Right lobe of liver (tissue), 6 donors: ENCODE measurements around the gene LIX1. TPM values are rescaled to one million over a fixed set of nuclear protein-coding genes. Genes with fewer than 3 reads are reported as not detected.

Source experiments
- ATAC-seq, 4 donors: fragments of 200-7000 bp; cut with Tn5 transposase; one replicate each; pipeline ENCODE4 v1.9.1; 2020; ENCODE audit warnings: mild to moderate bottlenecking in 4 of 4, moderate library complexity in 4 of 4
- DNase-seq, 3 donors: peaks; one replicate each; pipeline ENCODE4 v3.0.0-alpha.2; 2020
- H3K27ac ChIP-seq, 3 donors: fragments of 200-600 bp; one replicate each; pipeline ENCODE4 v1.8.0; 2022
- H3K27me3 ChIP-seq, 2 donors: fragments of 200-600 bp; one replicate each; pipeline ENCODE4 v1.8.0; 2022
- H3K36me3 ChIP-seq, 4 donors: fragments of 200-600 bp; sonication (generic) in 1 of 4; one replicate each; pipeline versions ENCODE4 v1.5.1 to v1.8.0; 2017 to 2022; ENCODE audit warnings: control low read depth in 1 of 4
- H3K4me1 ChIP-seq, 4 donors: fragments of 200-600 bp; sonication (generic) in 1 of 4; one replicate each; pipeline versions ENCODE4 v1.5.1 to v1.8.0; 2017 to 2022; ENCODE audit warnings: control low read depth in 1 of 4
- H3K4me3 ChIP-seq, 3 donors: fragments of 200-600 bp; one replicate each; pipeline ENCODE4 v1.8.0; 2022
- H3K9me3 ChIP-seq, 4 donors: fragments of 200-600 bp; sonication (generic) in 1 of 4; one replicate each; pipeline versions ENCODE4 v1.5.1 to v1.8.0; 2017 to 2022; ENCODE audit warnings: control low read depth in 1 of 4
- CTCF ChIP-seq, 4 donors: fragments of 200-600 bp in 3 of 4; fragments of 450-650 bp in 1 of 4; IDR thresholded peaks; one replicate each; pipeline versions ENCODE4 v1.5.1 to v1.8.0; 2016 to 2022; ENCODE audit warnings: antibody characterized with exemption in 4 of 4, mild to moderate bottlenecking in 2 of 4
- POLR2A ChIP-seq: fragments of 450-650 bp; IDR thresholded peaks from one replicate; pipeline ENCODE4 v1.6.1; 2017; ENCODE audit warnings: antibody characterized with exemption, mild to moderate bottlenecking
- WGBS: methylation state at CpG from one replicate; pipeline ENCODE4 v1.1.6; 2018; ENCODE audit warnings: low coverage, low lambda C conversion rate; ENCODE audit not compliant: insufficient coverage; ENCODE audit errors: missing lambda C conversion rate; 5-methylcytosine and 5-hydroxymethylcytosine counted together
- intact Hi-C, 2 donors: fragments of 100-400 bp; cut with DNase I; formaldehyde crosslinking; loops; one replicate each; pipeline versions ENCODE4 v1.11.2 to v1.14.1; 2022
- total RNA-seq, 6 experiments: library from RNA; depleted of rRNA in 2 of 6; stranded (reverse); fragments of >200 nt in 2 of 6; fragmentation: NEBNext Ultra II Directional in 3 of 6; extraction: Animal tissue kit (Norgen Biotek cat#: 25700) in 3 of 6; gene quantifications; one replicate each; pipeline versions ENCODE4 v1.1.0 to v1.2.4, GENCODE V29; 2016 to 2023
- donor health status: DM: no; HTN: yes; CAD: no.
- donor health status: DM: no; HTN: no; CAD: no.
- donor health status: DM: no; HTN: no; CAD: no.
- donor health status: DM: no; HTN: yes; CAD: no.
- donor health status: DM: no; HTN: yes; CAD: no.

LIX1 gene
- total RNA-seq, 6 experiments from 2014 or later = not detected

- DNase-seq (no peak), ATAC-seq (no peak)
- no peaks in the 10 kb centered on the region for H3K9me3 ChIP-seq
- no peaks in the 10 kb centered on the region for H3K4me1 ChIP-seq
- H3K27ac ChIP-seq = no peak overlapping the region
- TF ChIP-seq POLR2A (no peak), CTCF (IDR thresholded peaks at IDR 0.05) (no peak)
- intact Hi-C loops = no loop called here
- no peaks in the 10 kb centered on the region for H3K36me3 ChIP-seq
- H3K27me3 ChIP-seq = no peaks in the 10 kb centered on the region
- H3K4me3 ChIP-seq = no peak overlapping the region
Measured at GRCh38 chr5:97131139-97131710, 11.2 kb downstream of the LIX1 start.

GRCh38 chr5:97127727-97128126, 14.7 kb downstream of the LIX1 start:
- intact Hi-C loops = no loop called here
- Histone ChIP-seq H3K27ac (no peak overlapping the region), H3K9me3 (no peaks in the 10 kb centered on the region), H3K4me1 (no peaks in the 10 kb centered on the region), H3K27me3 (no peaks in the 10 kb centered on the region), H3K4me3 (no peak overlapping the region), H3K36me3 (no peaks in the 10 kb centered on the region)
- no peak for ATAC-seq
- DNase-seq = no peak
- no peak for TF ChIP-seq POLR2A
- TF ChIP-seq CTCF (IDR thresholded peaks at IDR 0.05) = no peak
- WGBS = 83% methylated on average over 1 of the region's 1 CpG

- ATAC-seq (no peak), DNase-seq (no peak)
- H3K27me3 ChIP-seq = no peaks in the 10 kb centered on the region
- intact Hi-C loops = no loop called here
- 42% methylated on average over 3 of the region's 3 CpGs for WGBS
- TF ChIP-seq CTCF (IDR thresholded peaks at IDR 0.05) (no peak), POLR2A (no peak)
- no peak overlapping the region for H3K4me3 ChIP-seq
- H3K9me3 ChIP-seq = no peaks in the 10 kb centered on the region
- no peak overlapping the region for H3K27ac ChIP-seq
- H3K36me3 ChIP-seq = no peaks in the 10 kb centered on the region
- H3K4me1 ChIP-seq = no peaks in the 10 kb centered on the region
Measured at GRCh38 chr5:97125125-97125683, 17.2 kb downstream of the LIX1 start.

- H3K36me3 ChIP-seq = no peaks in the 10 kb centered on the region
- ATAC-seq (no peak), DNase-seq (no peak)
- TF ChIP-seq CTCF (IDR thresholded peaks at IDR 0.05) (no peak), POLR2A (no peak)
- no peaks in the 10 kb centered on the region for H3K9me3 ChIP-seq
- no peak overlapping the region for H3K27ac ChIP-seq
- H3K4me1 ChIP-seq = no peaks in the 10 kb centered on the region
- WGBS = 63% methylated on average over 2 of the region's 2 CpGs
- intact Hi-C loops = no loop called here
- no peaks in the 10 kb centered on the region for H3K27me3 ChIP-seq
- H3K4me3 ChIP-seq = no peak overlapping the region
Measured at GRCh38 chr5:97124335-97124734, 18.1 kb downstream of the LIX1 start.

GRCh38 chr5:97121848-97122247, 20.6 kb downstream of the LIX1 start:
- 76% methylated on average over 5 of the region's 5 CpGs for WGBS
- no peaks in the 10 kb centered on the region for H3K27me3 ChIP-seq
- H3K9me3 ChIP-seq = no peaks in the 10 kb centered on the region
- H3K27ac ChIP-seq = no peak overlapping the region
- H3K36me3 ChIP-seq = no peaks in the 10 kb centered on the region
- ATAC-seq (no peak), DNase-seq (no peak)
- H3K4me1 ChIP-seq = no peaks in the 10 kb centered on the region
- intact Hi-C loops = no loop called here
- TF ChIP-seq POLR2A (no peak), CTCF (IDR thresholded peaks at IDR 0.05) (no peak)
- no peak overlapping the region for H3K4me3 ChIP-seq
